AG04449 (cell line): ENCODE measurements around the gene CLBA1.

Experiments used
- CTCF ChIA-PET: fragments of 350-600 bp; formaldehyde crosslinking; extraction: SDS; loops from one replicate; lab custom pipeline; 2021; ENCODE audit warnings: antibody characterized with exemption; lab: Yijun Ruan, JAX
- POLR2A ChIA-PET: fragments of 400-600, 350-600 bp; formaldehyde crosslinking; extraction: SDS; loops from one replicate; lab custom pipeline; 2020; ENCODE audit warnings: antibody characterized with exemption, inconsistent platforms; lab: Yijun Ruan, JAX
- DNase-seq: peaks from one replicate; pipeline ENCODE4 v3.0.0-alpha.2; 2010; ENCODE audit warnings: low read depth, low spot score
- H3K4me3 ChIP-seq: 2 replicates; pipeline ENCODE4 v1.5.1; 2011; ENCODE audit warnings: low read depth, mild to moderate bottlenecking, control low read depth, low read length
- CTCF ChIP-seq: IDR thresholded peaks from one replicate; pipeline ENCODE4 v1.5.1; 2011; ENCODE audit warnings: mild to moderate bottlenecking, moderate library complexity, low read length, control low read depth, inconsistent platforms; ENCODE audit not compliant: insufficient read depth; ENCODE audit errors: missing control alignments

The CLBA1 gene

GRCh38 chr14:104966981-104967385 is 18.6 kb upstream of the CLBA1 start:
- CTCF ChIA-PET = interaction anchor here (0.8 to 11.8 kb wide), 4 partner anchors 9 to 200 kb away, joined by 3 to 383 read pairs (median 4); no protein-coding TSS in a partner anchor
- TF ChIP-seq CTCF = no peak
- POLR2A ChIA-PET = interaction anchor here (0.7 kb wide), 1 partner anchor 114 kb away, joined by 3 read pairs; no protein-coding TSS in a partner anchor
- no peak overlapping the region for H3K4me3 ChIP-seq
- no peak for DNase-seq

- POLR2A ChIA-PET = interaction anchor here (0.6 to 1.0 kb wide), 3 partner anchors 21 to 114 kb away, joined by 3 to 4 read pairs (median 3); no protein-coding TSS in a partner anchor
- no peak for TF ChIP-seq CTCF
- DNase-seq = no peak
- peak overlapping the region; percentile 42 for H3K4me3 ChIP-seq
- CTCF ChIA-PET = interaction anchor here (0.8 to 11.8 kb wide), 7 partner anchors 8 to 200 kb away, joined by 3 to 383 read pairs (median 4); no protein-coding TSS in a partner anchor
Observed at GRCh38 chr14:104967386-104968152, 18.0 kb upstream of the CLBA1 start.

GRCh38 chr14:104968153-104968527 is 17.4 kb upstream of the CLBA1 start:
- no peak for DNase-seq
- ChIA-PET POLR2A (interaction anchor here (0.6 to 1.0 kb wide), 2 partner anchors 21 to 57 kb away, joined by 3 to 4 read pairs; no protein-coding TSS in a partner anchor), CTCF (interaction anchor here (1.0 to 11.8 kb wide), 5 partner anchors 8 to 119 kb away, joined by 3 to 383 read pairs (median 4); no protein-coding TSS in a partner anchor)
- H3K4me3 ChIP-seq = peak overlapping the region; percentile 42
- no peak for TF ChIP-seq CTCF

GRCh38 chr14:104968541-104969401 is 16.8 kb upstream of the CLBA1 start:
- DNase-seq = no peak
- H3K4me3 ChIP-seq = peak overlapping the region; percentile 42
- ChIA-PET CTCF (interaction anchor here (1.2 to 11.8 kb wide), 4 partner anchors 9 to 118 kb away, joined by 4 to 383 read pairs (median 6); no protein-coding TSS in a partner anchor), POLR2A (interaction anchor here (1.9 kb wide), 1 partner anchor 34 kb away, joined by 5 read pairs; no protein-coding TSS in a partner anchor)
- TF ChIP-seq CTCF = no peak

- no peak for DNase-seq
- POLR2A ChIA-PET = interaction anchor here (1.5 to 1.9 kb wide), 2 partner anchors 16 to 35 kb away, joined by 4 to 5 read pairs; partner anchors contain the start of gene CLBA1
- TF ChIP-seq CTCF = no peak
- H3K4me3 ChIP-seq = peak overlapping the region; percentile 58
- CTCF ChIA-PET = interaction anchor here (0.7 to 11.8 kb wide), 8 partner anchors 10 to 75 kb away, joined by 3 to 383 read pairs (median 4); partner anchors contain the start of gene CDCA4
Observed at GRCh38 chr14:104969741-104970230, 15.8 kb upstream of the CLBA1 start.
